Central memory CD8-positive, alpha-beta T cell (primary cell): Measurements from ENCODE around the gene SLAMF8.
A peak's percentile ranks its signal among the peaks of the same experiment; 100 is the strongest.

Experiments
- ATAC-seq: fragments of 150-1000 bp; cut with Tn5 transposase; replicated peaks from 2 replicates; pipeline ENCODE4 v1.10.0; 2022; ENCODE audit warnings: mild to moderate bottlenecking, moderate FRiP score, moderate number of reproducible peaks; ENCODE audit not compliant: poor library complexity, severe bottlenecking; ENCODE audit errors: extremely low read depth
- DNase-seq, 2 donors: peaks; one replicate each; pipeline ENCODE4 v3.0.0; 2021; ENCODE audit warnings: low spot score in 2 of 2
- H3K27ac Mint-ChIP-seq: one replicate; pipeline ENCODE4 v1.8.0; 2022; ENCODE audit warnings: low read depth, mild to moderate bottlenecking, moderate library complexity, mixed read lengths
- H3K27me3 Mint-ChIP-seq: one replicate; pipeline ENCODE4 v1.8.0; 2022; ENCODE audit warnings: mixed read lengths
- H3K36me3 Mint-ChIP-seq: one replicate; pipeline ENCODE4 v1.8.0; 2022; ENCODE audit warnings: mild to moderate bottlenecking, moderate library complexity, mixed read lengths; ENCODE audit not compliant: insufficient read depth
- H3K4me1 Mint-ChIP-seq: one replicate; pipeline ENCODE4 v1.8.0; 2022; ENCODE audit warnings: mixed read lengths
- H3K4me3 Mint-ChIP-seq: one replicate; pipeline ENCODE4 v1.8.0; 2022; ENCODE audit warnings: mild to moderate bottlenecking, moderate library complexity, mixed read lengths
- H3K9me3 Mint-ChIP-seq: one replicate; pipeline ENCODE4 v1.8.0; 2022; ENCODE audit warnings: mixed read lengths

Gene SLAMF8

GRCh38 chr1:159857889-159858288 lies 31.2 kb downstream of the SLAMF8 start:
- H3K27ac Mint-ChIP-seq, result no peak overlapping the region
- no peak overlapping the region for H3K4me3 Mint-ChIP-seq
- H3K9me3 Mint-ChIP-seq, result no peaks in the 10 kb centered on the region
- ATAC-seq (no peak), DNase-seq (no peak)
- H3K36me3 Mint-ChIP-seq, result peaks cover 2% of the 10 kb centered on the region
- H3K4me1 Mint-ChIP-seq, result peaks cover 21% of the 10 kb centered on the region
- H3K27me3 Mint-ChIP-seq, result no peaks in the 10 kb centered on the region

GRCh38 chr1:159859767-159860322 lies 33.2 kb downstream of the SLAMF8 start:
- Mint-ChIP-seq H3K9me3 (no peaks in the 10 kb centered on the region), H3K4me1 (peaks cover 14% of the 10 kb centered on the region), H3K27ac (no peak overlapping the region), H3K4me3 (no peak overlapping the region), H3K36me3 (peaks cover 2% of the 10 kb centered on the region), H3K27me3 (no peaks in the 10 kb centered on the region)
- DNase-seq (no peak), ATAC-seq (no peak)

- no peak overlapping the region for H3K27ac Mint-ChIP-seq
- no peaks in the 10 kb centered on the region for H3K27me3 Mint-ChIP-seq
- DNase-seq (no peak), ATAC-seq (no peak)
- no peak overlapping the region for H3K4me3 Mint-ChIP-seq
- H3K9me3 Mint-ChIP-seq, result no peaks in the 10 kb centered on the region
- peaks cover 4% of the 10 kb centered on the region for H3K36me3 Mint-ChIP-seq
- H3K4me1 Mint-ChIP-seq, result peaks cover 8% of the 10 kb centered on the region
These were observed 33.8 kb downstream of the SLAMF8 start for GRCh38 chr1:159860456-159860855.

GRCh38 chr1:159861218-159861617 lies 34.5 kb downstream of the SLAMF8 start:
- DNase-seq (no peak), ATAC-seq (no peak)
- H3K27me3 Mint-ChIP-seq, result no peaks in the 10 kb centered on the region
- H3K4me3 Mint-ChIP-seq, result no peak overlapping the region
- H3K36me3 Mint-ChIP-seq, result peaks cover 4% of the 10 kb centered on the region
- no peaks in the 10 kb centered on the region for H3K9me3 Mint-ChIP-seq
- H3K27ac Mint-ChIP-seq, result no peak overlapping the region
- H3K4me1 Mint-ChIP-seq, result peaks cover 11% of the 10 kb centered on the region

GRCh38 chr1:159862031-159862430 lies 35.4 kb downstream of the SLAMF8 start:
- Mint-ChIP-seq H3K9me3 (no peaks in the 10 kb centered on the region), H3K4me3 (no peak overlapping the region), H3K4me1 (peaks cover 19% of the 10 kb centered on the region), H3K27me3 (no peaks in the 10 kb centered on the region), H3K27ac (no peak overlapping the region), H3K36me3 (peaks cover 4% of the 10 kb centered on the region)
- DNase-seq (no peak), ATAC-seq (no peak)

GRCh38 chr1:159862557-159862956 lies 35.9 kb downstream of the SLAMF8 start, which contains the start of gene VSIG8:
VSIG8 (minus strand) TSS chr1:159862657; CDS start chr1:159862521, 136 bp downstream.
- Mint-ChIP-seq H3K4me3 (no peak within 1 kb of the TSS), H3K27ac (no peak within 1 kb of the TSS), H3K36me3 (peaks cover 4% of the 10 kb centered on the region), H3K4me1 (peaks cover 22% of the 10 kb centered on the region), H3K9me3 (no peaks in the 10 kb centered on the region), H3K27me3 (no peaks in the 10 kb centered on the region)
- no peak for ATAC-seq
- DNase-seq, result no peak

- Mint-ChIP-seq H3K27me3 (no peaks in the 10 kb centered on the region), H3K4me1 (peaks cover 28% of the 10 kb centered on the region), H3K9me3 (no peaks in the 10 kb centered on the region), H3K36me3 (peaks cover 6% of the 10 kb centered on the region), H3K27ac (no peak overlapping the region), H3K4me3 (no peak overlapping the region)
- DNase-seq (no peak), ATAC-seq (no peak)
These were observed 37.6 kb downstream of the SLAMF8 start for GRCh38 chr1:159864262-159864661.

- Mint-ChIP-seq H3K4me1 (peaks cover 34% of the 10 kb centered on the region), H3K9me3 (no peaks in the 10 kb centered on the region), H3K4me3 (no peak overlapping the region), H3K36me3 (peaks cover 5% of the 10 kb centered on the region), H3K27me3 (no peaks in the 10 kb centered on the region), H3K27ac (no peak overlapping the region)
- ATAC-seq (no peak), DNase-seq (no peak)
These were observed 39.4 kb downstream of the SLAMF8 start for GRCh38 chr1:159866066-159866465.

- no peaks in the 10 kb centered on the region for H3K27me3 Mint-ChIP-seq
- H3K9me3 Mint-ChIP-seq, result no peaks in the 10 kb centered on the region
- peaks cover 5% of the 10 kb centered on the region for H3K36me3 Mint-ChIP-seq
- DNase-seq (no peak), ATAC-seq (no peak)
- H3K27ac Mint-ChIP-seq, result no peak overlapping the region
- H3K4me3 Mint-ChIP-seq, result no peak overlapping the region
- peaks cover 34% of the 10 kb centered on the region for H3K4me1 Mint-ChIP-seq
These were observed 40.4 kb downstream of the SLAMF8 start for GRCh38 chr1:159866905-159867663.

- ATAC-seq (no peak), DNase-seq (no peak)
- peaks cover 34% of the 10 kb centered on the region for H3K4me1 Mint-ChIP-seq
These were observed 41.0 kb downstream of the SLAMF8 start for GRCh38 chr1:159867664-159868026.

GRCh38 chr1:159868766-159869165 lies 42.1 kb downstream of the SLAMF8 start:
- Mint-ChIP-seq H3K9me3 (no peaks in the 10 kb centered on the region), H3K4me1 (peaks cover 27% of the 10 kb centered on the region), H3K27ac (no peak overlapping the region), H3K27me3 (no peaks in the 10 kb centered on the region), H3K36me3 (peaks cover 5% of the 10 kb centered on the region), H3K4me3 (no peak overlapping the region)
- no peak for DNase-seq
- no peak for ATAC-seq

More at GRCh38 chr1:159867664-159868026, 41.0 kb downstream of the SLAMF8 start:
- Mint-ChIP-seq H3K27ac (no peak overlapping the region), H3K27me3 (no peaks in the 10 kb centered on the region), H3K4me3 (no peak overlapping the region), H3K9me3 (no peaks in the 10 kb centered on the region), H3K36me3 (peaks cover 5% of the 10 kb centered on the region)

GRCh38 chr1:159869173-159869572 lies 42.5 kb downstream of the SLAMF8 start:
- peaks cover 5% of the 10 kb centered on the region for H3K36me3 Mint-ChIP-seq
- H3K4me3 Mint-ChIP-seq, result no peak overlapping the region
- no peaks in the 10 kb centered on the region for H3K9me3 Mint-ChIP-seq
- no peak for DNase-seq
- H3K27me3 Mint-ChIP-seq, result no peaks in the 10 kb centered on the region
- H3K27ac Mint-ChIP-seq, result peak overlapping the region; percentile 64
- ATAC-seq, result no peak
- peaks cover 27% of the 10 kb centered on the region for H3K4me1 Mint-ChIP-seq

GRCh38 chr1:159869607-159870006 lies 42.9 kb downstream of the SLAMF8 start:
- Mint-ChIP-seq H3K27me3 (no peaks in the 10 kb centered on the region), H3K4me1 (peaks cover 27% of the 10 kb centered on the region), H3K27ac (peak overlapping the region; percentile 64), H3K9me3 (no peaks in the 10 kb centered on the region), H3K36me3 (peaks cover 5% of the 10 kb centered on the region), H3K4me3 (no peak overlapping the region)
- ATAC-seq, result no peak
- DNase-seq, result no peak
